Measurements from ENCODE around the gene PACRG.

DNA sequence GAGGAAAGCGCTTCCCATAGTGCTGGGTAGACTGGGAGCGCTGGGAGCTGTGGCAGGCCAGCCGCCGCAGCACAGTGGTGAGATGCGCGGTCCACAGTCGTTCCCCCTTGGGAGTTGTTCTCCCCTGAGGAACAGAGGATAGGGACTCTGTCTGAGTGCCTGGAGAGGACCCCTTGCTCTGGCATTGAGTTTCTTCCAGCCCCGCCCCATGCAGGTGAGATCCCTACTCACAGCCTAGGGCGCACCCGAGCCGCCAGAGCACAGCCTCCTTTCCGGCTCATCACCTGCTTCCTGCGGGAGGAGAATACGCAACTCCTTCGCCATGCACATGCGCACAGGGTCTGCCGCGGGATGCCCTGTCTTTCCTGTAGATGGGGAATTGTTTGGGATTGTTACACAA lies 140.6 kb downstream of the PACRG start:
- TF ChIP-seq CTCF (IDR thresholded peaks at IDR 0.05) (no peak), TCF7L2 (IDR thresholded peaks at IDR 0.05; ENCODE audit: low read depth, low read length) (no peak), POLR2AphosphoS5 (IDR thresholded peaks at IDR 0.05; ENCODE audit: low read depth, low read length) (no peak), SIN3A (IDR thresholded peaks at IDR 0.05; ENCODE audit: borderline replicate concordance, insufficient read depth, low read depth, low read length) (no peak), REST (IDR thresholded peaks at IDR 0.05; ENCODE audit: insufficient read depth in 1 of 2, low read depth in 2 of 2, low read length in 1 of 2) (no peak)
